RWPE1 (cell line): ENCODE data around the gene USP43.

Experiments used
- CTCF ChIA-PET: fragments of 350-600 bp; sonication (Branson Sonifier 250); formaldehyde crosslinking; extraction: SDS; loops from one replicate; lab custom pipeline; 2021; lab: Yijun Ruan, JAX
- POLR2A ChIA-PET: fragments of 400-600 bp; formaldehyde crosslinking; extraction: SDS; loops from one replicate; lab custom pipeline; 2020; ENCODE audit warnings: antibody characterized with exemption; ENCODE audit not compliant: low non-redundant PET; lab: Yijun Ruan, JAX
- DNase-seq: peaks from one replicate; pipeline ENCODE4 v3.0.0; 2012; ENCODE audit warnings: low spot score
- H3K27ac ChIP-seq: fragments of 450-650 bp; 2 replicates; pipeline ENCODE4 v1.5.1; 2017
- CTCF ChIP-seq: fragments of 450-650 bp; conservative IDR thresholded peaks from 2 replicates; pipeline ENCODE4 v1.5.1; 2017; ENCODE audit warnings: low read depth, mild to moderate bottlenecking

Gene USP43

DNA sequence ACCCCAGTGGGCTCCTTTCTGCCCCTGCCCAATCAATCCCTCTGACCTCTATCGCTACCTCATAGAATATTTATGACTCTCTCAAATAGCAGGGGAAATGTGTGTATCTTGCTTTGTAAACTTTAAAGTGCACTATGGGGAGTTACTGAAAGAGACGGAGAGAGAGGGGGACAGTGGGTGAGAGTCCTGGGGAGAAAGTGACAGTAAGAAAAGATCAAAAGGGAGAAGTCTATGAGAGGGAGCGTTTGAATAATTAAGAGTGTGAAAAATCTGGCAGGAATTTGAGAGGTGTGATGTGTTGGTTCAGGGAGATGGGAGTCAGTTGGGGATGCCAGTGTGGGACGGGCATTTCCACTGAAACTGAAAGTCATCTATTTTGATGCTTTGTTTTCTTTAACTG, 32.6 kb downstream of the USP43 start:
- TF ChIP-seq CTCF: no peak
- DNase-seq: no peak
- no peak overlapping the region for H3K27ac ChIP-seq
- ChIA-PET CTCF (interaction anchor here (1.2 kb wide), 1 partner anchor 101 kb away, joined by 4 read pairs; no protein-coding TSS in a partner anchor), POLR2A (no interaction called here)

DNA sequence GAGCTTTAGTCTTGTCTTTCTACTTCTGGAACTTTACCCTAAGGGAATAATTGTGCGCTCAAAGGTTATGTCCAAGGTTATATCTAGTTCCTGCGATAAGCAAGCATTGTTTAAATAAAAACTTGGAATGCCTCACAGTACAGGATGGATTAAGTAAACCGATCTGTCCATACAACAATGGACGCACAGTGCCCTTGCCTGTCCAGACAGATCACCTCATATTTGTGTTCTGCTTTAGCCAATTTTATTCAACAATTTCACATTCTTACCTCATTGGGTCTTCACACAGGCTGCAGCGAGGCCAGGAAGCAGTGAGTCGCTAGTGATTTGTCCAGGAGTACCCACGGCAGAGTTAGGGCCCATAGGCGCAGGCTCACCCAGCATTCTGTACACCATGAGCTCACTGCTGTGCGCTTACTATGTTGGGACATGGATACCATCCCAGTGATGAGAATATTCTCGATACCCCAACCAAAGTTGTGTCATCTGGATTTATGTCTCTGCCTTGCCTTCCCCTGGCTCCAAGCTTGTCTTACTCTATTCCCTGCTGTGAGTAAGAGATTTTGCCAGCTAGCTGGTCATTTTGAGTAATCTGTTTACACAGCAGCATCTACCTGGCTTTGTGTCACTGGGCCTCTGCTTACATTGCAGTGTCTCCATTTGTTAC, 39.8 kb downstream of the USP43 start:
- ChIA-PET POLR2A (no interaction called here), CTCF (interaction anchor here (0.6 kb wide), 1 partner anchor 32 kb away, joined by 3 read pairs; no protein-coding TSS in a partner anchor)

GRCh38 chr17:9693755-9694154, 48.4 kb downstream of the USP43 start:
- ChIA-PET POLR2A (no interaction called here), CTCF (interaction anchor here (0.6 kb wide), 1 partner anchor 51 kb away, joined by 4 read pairs; no protein-coding TSS in a partner anchor)
- no peak for DNase-seq
- H3K27ac ChIP-seq: no peak overlapping the region
- no peak for TF ChIP-seq CTCF

More for the DNA sequence above, 39.8 kb downstream of the USP43 start:
- peak; percentile 38 for DNase-seq
- TF ChIP-seq CTCF: no peak
- H3K27ac ChIP-seq: peak overlapping the region; percentile 85

DNA sequence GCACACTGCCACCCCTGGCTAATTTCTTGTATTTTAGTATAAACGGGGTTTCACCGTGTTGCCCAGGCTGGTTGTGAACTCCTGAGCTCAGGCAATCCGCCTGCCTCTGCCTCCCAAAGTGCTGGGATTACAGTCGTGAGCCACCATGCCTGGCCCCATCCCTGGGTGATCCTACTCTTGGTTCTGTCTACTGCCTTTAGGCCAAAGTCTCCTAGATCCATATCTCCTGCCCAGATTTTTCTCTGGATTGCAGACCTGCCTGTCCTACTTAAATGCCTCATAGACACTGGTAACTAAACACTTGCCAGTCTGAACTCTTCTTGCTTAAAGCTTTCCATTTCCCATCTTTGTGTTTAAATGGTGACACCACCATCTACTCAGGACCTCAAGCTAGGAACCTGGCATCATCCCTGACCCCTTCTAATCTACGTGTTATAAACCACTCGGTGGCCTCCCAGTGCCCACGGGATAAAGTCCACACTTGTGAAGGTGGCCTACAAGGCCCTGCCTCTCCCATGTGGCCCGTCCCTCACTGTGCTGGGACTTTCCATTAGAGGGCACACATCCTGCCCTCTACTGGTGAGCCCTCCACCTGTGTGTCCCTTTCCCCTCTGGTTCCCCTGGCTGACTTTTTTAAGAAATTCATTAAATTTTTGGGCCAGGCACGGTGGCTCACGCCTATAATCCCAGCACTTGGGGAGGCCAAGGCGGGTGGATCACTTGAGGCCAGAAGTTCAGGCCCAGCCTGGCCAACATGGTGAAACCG, 51.1 kb downstream of the USP43 start:
- H3K27ac ChIP-seq: no peak overlapping the region
- POLR2A ChIA-PET: no interaction called here
- DNase-seq: no peak
- CTCF ChIA-PET: no interaction called here
- TF ChIP-seq CTCF: no peak

DNA sequence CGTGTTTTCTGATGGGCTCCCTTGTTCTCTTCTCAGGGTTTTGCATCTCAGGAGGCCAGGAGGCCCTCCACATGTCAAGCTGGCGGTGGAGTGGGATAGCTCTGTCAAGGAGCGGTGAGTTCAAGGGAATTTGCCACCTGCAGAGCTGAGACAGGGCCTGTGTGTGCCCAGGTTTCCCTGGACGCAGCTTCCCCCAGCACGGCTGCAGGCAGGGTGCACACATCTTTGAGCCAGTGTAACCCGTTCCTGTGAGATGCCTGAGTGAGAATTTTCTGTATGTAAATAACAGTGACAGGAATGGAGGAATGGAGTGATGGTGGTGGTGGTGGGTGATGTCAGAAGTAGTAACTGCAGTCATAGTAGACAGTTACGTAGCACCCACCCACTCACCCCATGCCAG, 54.8 kb downstream of the USP43 start:
- ChIA-PET CTCF (no interaction called here), POLR2A (no interaction called here)
- TF ChIP-seq CTCF: no peak
- H3K27ac ChIP-seq: no peak overlapping the region
- DNase-seq: no peak

DNA sequence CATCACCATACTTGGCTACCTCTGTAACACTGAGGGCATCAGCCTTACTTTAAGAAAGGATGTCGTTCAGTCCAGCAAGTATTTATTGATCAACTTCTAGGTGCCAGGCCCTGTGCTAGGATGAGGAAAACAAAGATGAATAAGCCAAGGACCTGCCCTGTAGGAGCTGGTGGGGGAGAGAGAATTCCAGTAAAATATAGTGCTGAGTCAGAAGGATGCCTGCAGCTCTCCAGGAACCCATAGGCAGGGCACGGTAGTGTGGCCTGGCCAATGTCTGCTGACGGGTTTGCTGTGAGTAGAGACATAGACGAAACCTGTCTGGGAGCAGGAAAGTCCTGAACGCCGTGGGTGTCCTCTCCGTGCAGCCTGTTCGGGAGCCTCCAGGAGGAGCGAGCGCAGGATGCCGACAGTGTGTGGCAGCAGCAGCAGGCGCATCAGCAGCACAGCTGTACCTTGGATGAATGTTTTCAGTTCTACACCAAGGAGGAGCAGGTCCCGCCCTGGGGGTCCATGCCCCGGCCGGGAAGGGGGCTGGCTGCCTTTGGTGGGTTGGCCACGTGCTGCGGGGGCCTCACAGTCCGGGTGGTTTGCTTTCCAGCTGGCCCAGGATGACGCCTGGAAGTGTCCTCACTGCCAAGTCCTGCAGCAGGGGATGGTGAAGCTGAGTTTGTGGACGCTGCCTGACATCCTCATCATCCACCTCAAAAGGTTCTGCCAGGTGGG, 55.6 kb downstream of the USP43 start:
- CTCF ChIA-PET: interaction anchor here (0.5 kb wide), 1 partner anchor 26 kb away, joined by 4 read pairs; no protein-coding TSS in a partner anchor
- POLR2A ChIA-PET: no interaction called here
- DNase-seq: no peak
- H3K27ac ChIP-seq: no peak overlapping the region
- no peak for TF ChIP-seq CTCF
